GM12873 (cell line): ENCODE results near the gene USP48.

Experiments used
- CTCF ChIP-seq: IDR thresholded peaks from 2 replicates; pipeline ENCODE4 v1.5.1; 2012; ENCODE audit warnings: low read depth, mild to moderate bottlenecking, moderate library complexity, low read length, control low read depth; ENCODE audit not compliant: insufficient read depth; ENCODE audit errors: missing control alignments

The USP48 gene

DNA sequence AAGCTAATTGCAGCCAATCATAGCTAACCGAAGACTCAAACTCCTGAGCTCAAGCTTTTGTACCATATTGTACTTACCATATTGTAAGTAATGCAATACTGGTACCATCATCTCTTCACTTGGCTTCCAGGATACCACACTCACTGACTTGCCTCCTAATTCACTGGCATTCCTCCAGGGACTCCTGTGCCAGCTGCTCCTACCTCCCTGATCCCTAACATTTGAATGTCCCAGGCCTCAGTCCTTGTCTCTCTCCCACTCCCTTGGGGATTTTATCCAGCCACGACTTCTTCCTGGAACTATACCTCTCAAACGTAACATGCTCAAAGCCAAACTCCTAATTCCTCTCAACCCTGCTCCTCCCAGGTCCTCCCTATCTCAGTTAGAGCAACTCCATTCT is 33.8 kb downstream of the USP48 start:
- TF ChIP-seq CTCF: no peak

DNA sequence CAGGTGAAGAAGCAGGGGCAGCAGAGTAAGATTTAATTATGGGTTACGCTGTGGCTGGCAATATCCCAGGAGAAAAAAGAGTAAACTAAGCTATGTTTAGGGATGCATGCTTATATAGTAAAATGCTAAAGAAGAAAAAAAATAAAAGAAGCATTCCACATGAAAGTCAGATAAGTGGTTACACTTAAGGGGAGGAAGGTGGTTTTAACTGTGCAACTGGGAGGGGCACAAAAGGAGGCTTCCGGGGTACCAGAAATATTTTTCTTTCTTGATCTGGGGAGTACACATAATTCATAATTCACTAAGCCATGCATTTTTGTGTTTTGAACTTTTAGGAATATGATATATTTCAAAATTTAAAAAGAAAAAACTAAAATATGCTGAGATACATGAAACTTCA is 39.5 kb downstream of the USP48 start:
- TF ChIP-seq CTCF: no peak

DNA sequence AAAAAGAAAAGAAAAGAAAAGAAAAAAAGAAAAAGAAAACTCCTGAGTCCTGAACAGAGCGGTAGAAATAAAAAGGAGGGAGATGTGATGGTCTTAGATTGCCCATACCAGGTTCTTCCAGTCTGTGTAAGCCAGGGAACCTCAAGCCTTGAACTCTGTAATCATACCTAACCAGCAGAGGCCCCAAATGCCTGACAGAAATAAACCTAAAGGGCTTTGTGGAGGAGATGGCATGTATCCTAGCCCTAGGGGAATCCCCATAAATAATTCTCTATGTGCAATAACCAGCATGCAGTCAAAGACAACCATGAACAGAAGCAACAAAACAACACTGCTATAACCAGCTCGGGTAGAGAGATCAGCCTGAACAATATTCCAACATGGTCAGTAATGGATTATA is 40.4 kb downstream of the USP48 start:
- TF ChIP-seq CTCF: no peak

- TF ChIP-seq CTCF: no peak
Measured at GRCh38 chr1:21741206-21741605, 41.7 kb downstream of the USP48 start.

GRCh38 chr1:21736876-21737275 is 46.1 kb downstream of the USP48 start:
- TF ChIP-seq CTCF: no peak

DNA sequence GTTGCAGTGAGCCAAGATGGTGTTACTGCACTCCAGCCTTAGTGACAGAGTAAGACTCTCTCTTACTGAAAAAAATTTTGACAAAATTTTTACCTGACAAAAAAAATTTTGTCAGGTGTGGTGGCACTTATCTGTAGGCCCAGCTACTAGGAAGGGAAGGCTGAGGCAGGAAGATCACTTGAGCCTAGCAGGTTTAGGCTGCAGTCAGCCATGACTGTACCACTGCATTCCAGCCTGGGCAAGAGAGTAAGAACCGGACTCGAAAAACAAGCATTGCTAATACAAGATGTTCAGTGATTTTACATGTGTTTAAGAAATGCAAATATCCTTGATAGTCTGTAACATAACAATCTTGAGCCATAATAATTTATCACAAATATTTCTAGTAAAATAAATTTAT is 46.9 kb downstream of the USP48 start:
- no peak for TF ChIP-seq CTCF

GRCh38 chr1:21734526-21734925 is 48.4 kb downstream of the USP48 start:
- TF ChIP-seq CTCF: no peak

GRCh38 chr1:21732664-21733063 is 50.3 kb downstream of the USP48 start:
- no peak for TF ChIP-seq CTCF
